ENCODE measurements around the gene IGSF8.

- TF ChIP-seq POLR2A (IDR thresholded peaks at IDR 0.05; ENCODE audit: borderline replicate concordance, extremely low read depth, insufficient read depth, insufficient read length): no peak
- TF ChIP-seq POLR2AphosphoS5 (IDR thresholded peaks at IDR 0.05; ENCODE audit: low read depth, low read length): no peak
- no peak for TF ChIP-seq ATF3 (IDR thresholded peaks at IDR 0.05)
- TF ChIP-seq CTCF (IDR thresholded peaks at IDR 0.05 in 2 of 3, conservative IDR thresholded peaks at IDR 0.05 in 1 of 3; ENCODE audit: borderline replicate concordance in 1 of 3, insufficient read depth in 1 of 3, low read depth in 2 of 3, low read length in 2 of 3): no peak
- no peak for TF ChIP-seq RAD21 (IDR thresholded peaks at IDR 0.05; ENCODE audit: low read depth)
- TF ChIP-seq EZH2 (IDR thresholded peaks at IDR 0.05): no peak
- no peak for TF ChIP-seq FOSL1 (IDR thresholded peaks at IDR 0.05; ENCODE audit: low read depth)
- no peak for TF ChIP-seq ZNF274 (IDR thresholded peaks at IDR 0.05; ENCODE audit: low read depth, low read length)
- no peak for TF ChIP-seq ZFX (IDR thresholded peaks at IDR 0.05)
- TF ChIP-seq CEBPB (IDR thresholded peaks at IDR 0.05; ENCODE audit: low read depth): no peak
- TF ChIP-seq YY1 (IDR thresholded peaks at IDR 0.05; ENCODE audit: extremely low read depth, insufficient replicate concordance, low read depth, low read length): no peak
- TF ChIP-seq EZH2phosphoT487 (IDR thresholded peaks at IDR 0.05; ENCODE audit: borderline replicate concordance): no peak
Observed at GRCh38 chr1:160076295-160076694, 22.1 kb downstream of the IGSF8 start.
